ENCODE data around the gene ZBTB43.

GRCh38 chr9:126853667-126854066 lies 48.8 kb downstream of the ZBTB43 start:
- TF ChIP-seq CTCF (conservative IDR thresholded peaks at IDR 0.05; ENCODE audit: low read length) = no peak
- TF ChIP-seq EZH2phosphoT487 (IDR thresholded peaks at IDR 0.05; ENCODE audit: borderline replicate concordance) = no peak
